DOHH2 (cell line): ENCODE data around the gene IQSEC1.

Source experiments
- H3F3A ChIP-seq: fragments of 200-600 bp; sonication (generic), shearing (Covaris generic); 2 replicates; pipeline ENCODE4 v1.6.0; 2016; ENCODE audit warnings: antibody characterized with exemption, mild to moderate bottlenecking; ENCODE audit not compliant: control insufficient read depth, insufficient read depth
- H3K27ac ChIP-seq: fragments of 200-600 bp; sonication (generic); 2 replicates; pipeline ENCODE4 v1.5.1; 2014; ENCODE audit warnings: low read depth, mild to moderate bottlenecking, low read length, moderate library complexity
- H3K27me3 ChIP-seq: fragments of 200-600 bp; sonication (generic); 2 replicates; pipeline ENCODE4 v1.6.1; 2014; ENCODE audit warnings: mild to moderate bottlenecking, low read length, mixed read lengths; ENCODE audit not compliant: control insufficient read depth
- H3K36me3 ChIP-seq: fragments of 200-600 bp; sonication (generic); 2 replicates; pipeline ENCODE4 v1.6.1; 2014; ENCODE audit warnings: mild to moderate bottlenecking, low read length, moderate library complexity, mixed read lengths; ENCODE audit not compliant: control insufficient read depth
- H3K4me1 ChIP-seq: fragments of 200-600 bp; sonication (generic); 2 replicates; pipeline ENCODE4 v1.6.1; 2014; ENCODE audit warnings: mild to moderate bottlenecking, low read length, mixed read lengths; ENCODE audit not compliant: control insufficient read depth
- H3K4me2 ChIP-seq: fragments of 200-600 bp; sonication (generic); 2 replicates; pipeline ENCODE4 v1.6.0; 2014; ENCODE audit warnings: mild to moderate bottlenecking, low read length, moderate library complexity
- H3K4me3 ChIP-seq: fragments of 200-600 bp; sonication (generic); 2 replicates; pipeline ENCODE4 v1.5.1; 2014; ENCODE audit warnings: mild to moderate bottlenecking, low read length, mixed read lengths
- H3K79me2 ChIP-seq: fragments of 200-600 bp; sonication (generic); 2 replicates; pipeline ENCODE4 v1.6.1; 2014; ENCODE audit warnings: mild to moderate bottlenecking, low read length, mixed read lengths; ENCODE audit not compliant: control insufficient read depth
- H3K9me2 ChIP-seq: fragments of 200-600 bp; sonication (generic); replicated peaks from 2 replicates; pipeline ENCODE4 v1.6.1; 2014; ENCODE audit warnings: mild to moderate bottlenecking, low read length, mixed read lengths; ENCODE audit not compliant: control insufficient read depth
- H3K9me3 ChIP-seq: fragments of 200-600 bp; sonication (generic); 2 replicates; pipeline ENCODE4 v1.6.1; 2014; ENCODE audit warnings: antibody characterized with exemption, low read length, mixed read lengths; ENCODE audit not compliant: control insufficient read depth, insufficient read depth
- H4K20me1 ChIP-seq: fragments of 200-600 bp; sonication (generic); 2 replicates; pipeline ENCODE4 v1.6.0; 2014; ENCODE audit warnings: low read depth, mild to moderate bottlenecking, antibody characterized with exemption, low read length, moderate library complexity; ENCODE audit not compliant: control insufficient read depth, insufficient read depth
- CTCF ChIP-seq: fragments of 200-600 bp; sonication (generic); IDR thresholded peaks from one replicate; pipeline ENCODE4 v1.5.1; 2014; ENCODE audit warnings: antibody characterized with exemption, mild to moderate bottlenecking, low read depth, low read length; ENCODE audit not compliant: poor library complexity, severe bottlenecking
- EZH2phosphoT487 ChIP-seq: fragments of 200-600 bp; sonication (generic); IDR thresholded peaks from 2 replicates; pipeline ENCODE4 v1.6.1; 2017; ENCODE audit warnings: borderline replicate concordance, mild to moderate bottlenecking, antibody characterized with exemption, low read length, moderate library complexity, mixed read lengths

IQSEC1 gene

GRCh38 chr3:12906141-12906915, 166.9 kb downstream of the IQSEC1 start:
- Histone ChIP-seq H3F3A (no peaks in the 10 kb centered on the region), H3K9me2 (no peaks in the 10 kb centered on the region), H3K27me3 (no peaks in the 10 kb centered on the region), H3K36me3 (no peaks in the 10 kb centered on the region), H3K4me3 (no peak overlapping the region), H3K9me3 (no peaks in the 10 kb centered on the region), H3K4me2 (no peak overlapping the region), H3K79me2 (no peaks in the 10 kb centered on the region), H3K4me1 (no peaks in the 10 kb centered on the region), H4K20me1 (no peaks in the 10 kb centered on the region), H3K27ac (no peak overlapping the region)
- no peak for TF ChIP-seq CTCF
- TF ChIP-seq EZH2phosphoT487 = no peak

- no peak overlapping the region for H3K4me3 ChIP-seq
- H3K36me3 ChIP-seq = no peaks in the 10 kb centered on the region
- H3K27me3 ChIP-seq = no peaks in the 10 kb centered on the region
- no peaks in the 10 kb centered on the region for H3K79me2 ChIP-seq
- H3K9me2 ChIP-seq = no peaks in the 10 kb centered on the region
- no peak overlapping the region for H3K4me2 ChIP-seq
- no peaks in the 10 kb centered on the region for H3K9me3 ChIP-seq
- H4K20me1 ChIP-seq = no peaks in the 10 kb centered on the region
- H3F3A ChIP-seq = no peaks in the 10 kb centered on the region
- no peaks in the 10 kb centered on the region for H3K4me1 ChIP-seq
- no peak overlapping the region for H3K27ac ChIP-seq
- no peak for TF ChIP-seq CTCF
- TF ChIP-seq EZH2phosphoT487 = no peak
These were observed 167.7 kb downstream of the IQSEC1 start for GRCh38 chr3:12905316-12906071.

- Histone ChIP-seq H3K4me1 (no peaks in the 10 kb centered on the region), H3K27ac (no peak overlapping the region), H3K9me2 (no peaks in the 10 kb centered on the region), H3K4me3 (no peak overlapping the region), H3K27me3 (no peaks in the 10 kb centered on the region), H3K79me2 (no peaks in the 10 kb centered on the region), H3K36me3 (no peaks in the 10 kb centered on the region), H4K20me1 (no peaks in the 10 kb centered on the region), H3K4me2 (no peak overlapping the region), H3F3A (no peaks in the 10 kb centered on the region), H3K9me3 (no peaks in the 10 kb centered on the region)
- TF ChIP-seq CTCF (no peak), EZH2phosphoT487 (no peak)
These were observed 168.3 kb downstream of the IQSEC1 start for GRCh38 chr3:12904951-12905315.
